Suprapubic skin (tissue), 3 donors: ENCODE results near the gene PPP1R9A.

Source experiments
- CTCF ChIP-seq, 2 donors: fragments of 200-600 bp in 1 of 2; fragments of 450-650 bp in 1 of 2; sonication (generic) in 1 of 2; IDR thresholded peaks; one replicate each; pipeline ENCODE4 v1.5.1; 2016 to 2019; ENCODE audit warnings: antibody characterized with exemption in 2 of 2, mild to moderate bottlenecking in 1 of 2, moderate library complexity in 1 of 2
- EP300 ChIP-seq: sonication (generic); formaldehyde crosslinking; IDR thresholded peaks from one replicate; pipeline ENCODE4 v1.6.1; 2017; ENCODE audit warnings: antibody characterized with exemption
- POLR2A ChIP-seq, 2 donors: fragments of 450-650 bp; IDR thresholded peaks; one replicate each; pipeline ENCODE4 v1.6.1; 2017; ENCODE audit warnings: antibody characterized with exemption in 2 of 2, mild to moderate bottlenecking in 2 of 2, moderate library complexity in 2 of 2

DNA sequence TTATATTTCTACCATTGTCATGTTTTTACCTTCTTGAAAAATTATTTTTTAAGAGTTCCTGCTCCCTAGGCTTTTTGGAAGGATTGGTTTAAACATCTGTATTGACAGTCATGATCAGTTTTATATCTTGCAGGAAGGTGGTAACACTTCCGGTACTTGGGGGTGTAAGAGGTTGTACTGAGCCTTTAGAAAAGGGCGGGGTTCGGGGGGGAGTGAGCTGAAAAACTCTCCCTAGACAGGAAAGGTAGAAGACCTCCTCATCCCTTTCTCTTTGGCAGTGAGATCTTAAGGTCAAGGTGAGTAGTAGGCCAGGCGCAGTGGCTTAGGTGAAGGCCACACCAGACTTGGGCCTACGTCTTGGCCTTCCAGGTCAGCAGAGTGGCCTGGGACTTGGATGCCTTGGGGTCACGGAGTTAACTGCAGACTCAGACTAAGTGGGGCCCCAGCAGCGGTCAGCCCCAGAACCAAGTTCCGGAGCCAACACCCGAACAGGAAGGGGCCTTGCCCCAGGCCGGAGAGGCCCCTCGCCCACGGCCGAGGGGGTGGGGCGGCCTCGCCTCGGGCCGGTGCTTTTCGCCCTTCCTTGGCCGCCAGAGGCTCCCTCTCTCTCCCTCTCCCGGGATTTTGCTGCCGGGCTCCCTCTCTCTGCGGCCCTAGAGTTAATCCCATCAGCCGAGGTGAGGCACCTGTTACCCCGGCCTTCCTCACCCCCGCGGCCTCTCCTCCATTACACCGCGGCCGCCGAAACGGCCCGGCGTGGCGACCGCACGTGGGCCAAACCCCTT lies at the start of gene PPP1R9A:
- no peak for TF ChIP-seq POLR2A (IDR thresholded peaks at IDR 0.05)
- TF ChIP-seq CTCF (IDR thresholded peaks at IDR 0.05), result no peak
- TF ChIP-seq EP300, result no peak
